COR-L47 (cell line): ENCODE results near the gene FBXO11.

Source experiments
- DNase-seq: peaks from one replicate; lab custom pipeline; 2025; lab: John Stamatoyannopoulos, UW

FBXO11 gene

DNA sequence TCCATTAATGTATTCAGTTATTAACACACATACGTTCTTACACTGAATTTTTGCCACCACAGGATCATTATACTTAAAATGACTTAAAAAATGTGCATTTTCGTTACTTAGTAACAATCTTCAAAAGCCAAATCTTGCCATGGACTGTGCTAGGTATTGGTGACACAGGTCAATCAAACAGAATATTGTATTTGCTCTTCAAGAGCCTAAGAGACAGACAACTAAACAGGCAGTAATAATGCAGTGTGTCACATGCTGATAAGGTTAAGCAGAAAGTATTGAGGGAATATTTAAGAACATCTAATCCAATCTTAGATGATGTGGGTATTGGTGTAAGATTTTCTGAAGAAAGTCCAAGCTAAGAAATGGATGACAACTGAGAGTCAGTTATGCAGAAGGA, 56.9 kb downstream of the FBXO11 start:
- DNase-seq: no peak

DNA sequence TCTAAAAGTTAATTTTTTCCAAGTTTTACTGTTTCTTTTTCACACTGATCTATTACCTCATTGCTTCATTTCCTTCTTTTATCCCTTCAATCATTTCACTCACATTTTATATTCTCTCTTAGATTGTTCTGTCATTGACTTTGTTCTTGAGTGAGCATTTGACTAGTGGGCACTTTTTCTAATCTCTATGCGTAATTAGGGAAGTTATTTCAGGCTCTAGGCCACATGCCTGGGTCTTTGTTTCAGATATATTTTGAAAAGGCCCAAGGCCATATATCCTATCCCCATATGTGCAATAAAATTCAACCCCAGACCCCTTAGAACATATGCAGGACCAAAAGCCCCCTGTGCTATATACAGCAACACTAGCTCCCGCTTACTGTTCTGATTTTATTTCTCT, 62.1 kb downstream of the FBXO11 start:
- DNase-seq: no peak

DNA sequence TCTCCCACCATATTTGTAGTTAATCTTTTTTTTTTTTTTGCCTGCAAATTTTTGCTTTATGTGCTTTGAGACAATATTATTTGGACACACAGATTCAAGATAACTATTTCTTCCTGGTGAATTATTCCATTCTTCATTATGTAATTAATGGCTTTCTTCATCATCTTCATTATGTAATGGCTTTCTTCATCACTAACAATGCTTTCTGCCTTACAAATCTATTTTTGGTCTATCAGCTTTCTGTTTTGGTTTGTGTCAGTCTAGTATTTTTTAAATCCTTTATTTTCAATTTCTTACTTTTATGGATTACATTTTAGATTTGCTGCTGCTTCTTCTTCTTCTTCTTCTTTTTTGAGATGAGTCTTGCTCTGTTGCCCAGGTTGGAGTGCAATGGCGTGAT, 62.9 kb downstream of the FBXO11 start:
- no peak for DNase-seq

DNA sequence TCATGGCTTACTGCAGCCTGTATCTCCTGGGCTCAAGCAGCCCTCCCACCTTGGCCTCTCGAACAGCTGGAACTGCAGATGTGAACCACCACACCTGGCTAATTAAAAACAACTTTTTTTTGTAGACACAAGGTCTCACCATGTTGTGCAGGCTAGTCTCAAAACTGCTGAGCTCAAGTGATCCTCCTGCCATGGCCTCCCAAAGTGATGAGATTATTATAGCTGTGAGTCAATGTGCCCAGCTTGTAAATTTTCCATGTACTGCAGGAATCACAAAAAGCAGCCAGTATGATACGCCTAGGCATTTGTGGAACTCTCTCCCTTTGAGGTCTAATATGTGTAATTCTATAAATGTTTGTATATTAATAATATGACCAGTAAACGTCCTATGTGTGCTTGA, 63.5 kb downstream of the FBXO11 start:
- DNase-seq: no peak

DNA sequence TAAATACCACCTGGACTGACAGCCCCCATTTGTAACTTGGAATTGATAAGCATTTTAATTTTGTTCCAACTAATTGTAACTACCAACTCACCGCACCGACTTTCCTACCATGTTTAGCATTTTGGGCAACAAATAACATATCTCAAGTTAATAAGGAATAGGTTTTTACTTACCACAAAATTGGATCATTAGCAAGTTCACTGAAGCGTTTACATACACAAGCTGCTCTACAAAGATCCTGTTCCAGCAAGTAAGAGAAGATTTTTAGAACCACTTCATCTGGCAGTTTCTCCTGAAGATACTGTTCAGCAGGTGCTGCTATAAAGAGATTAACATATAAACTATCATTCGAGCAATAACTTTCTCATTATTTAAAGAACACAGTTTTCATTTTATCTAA, 67.6 kb downstream of the FBXO11 start:
- DNase-seq: no peak

DNA sequence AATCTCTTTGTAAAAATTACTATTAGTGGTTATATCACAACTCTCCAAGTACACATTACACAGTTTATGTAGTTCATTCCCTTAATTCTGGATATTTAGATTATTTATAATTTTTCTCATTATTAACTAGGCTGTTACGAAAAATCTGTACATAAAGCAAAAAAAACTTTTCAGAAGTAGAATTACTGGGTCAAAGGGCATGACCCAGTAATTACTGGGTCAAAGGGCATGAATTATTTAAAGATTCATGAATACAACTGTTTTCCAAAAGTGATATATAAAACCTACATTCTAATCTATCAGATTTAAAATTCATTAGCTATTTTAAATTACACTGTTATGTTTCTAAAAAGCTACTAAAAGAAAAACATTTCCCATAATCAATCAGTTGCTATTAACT, 68.0 kb downstream of the FBXO11 start:
- no peak for DNase-seq

DNA sequence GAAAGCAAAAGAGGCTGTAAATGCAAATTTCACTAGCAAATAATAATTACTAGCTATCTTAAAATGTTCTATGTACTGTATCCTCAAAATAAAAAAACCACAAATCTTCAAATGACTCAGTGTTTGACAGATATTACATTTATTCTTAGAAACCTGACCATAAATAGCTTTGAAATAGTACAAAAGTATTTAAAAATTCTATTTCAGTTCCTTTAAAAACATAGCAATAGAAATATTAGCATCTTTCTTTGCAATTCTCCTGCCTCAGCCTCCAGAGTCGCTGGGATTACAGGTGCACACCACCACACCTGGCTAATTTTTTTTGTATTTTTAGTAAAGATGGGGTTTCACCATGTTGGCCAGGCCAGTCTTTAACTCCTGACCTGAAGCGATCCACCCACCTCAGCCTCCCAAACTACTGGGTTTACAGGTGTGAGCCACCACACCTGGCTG, 72.8 kb downstream of the FBXO11 start:
- no peak for DNase-seq

DNA sequence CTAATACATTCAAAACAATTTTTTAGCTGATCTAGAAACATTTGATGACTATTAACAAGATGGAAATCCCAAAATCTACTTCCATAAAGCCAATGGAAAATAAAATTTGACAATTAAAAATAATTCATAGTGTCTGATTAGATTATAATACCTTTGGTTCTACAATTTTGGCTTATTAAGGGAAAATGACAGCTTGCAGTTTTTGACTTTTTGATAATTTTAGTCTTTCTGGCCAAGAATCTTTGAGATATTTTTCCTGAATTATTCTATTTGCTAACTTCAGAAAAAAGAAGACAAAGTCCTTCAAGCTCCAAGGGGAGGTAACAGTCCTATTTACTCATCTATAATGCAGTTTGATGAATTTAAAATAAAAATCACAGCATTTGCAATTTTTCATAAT, 83.8 kb downstream of the FBXO11 start:
- no peak for DNase-seq

DNA sequence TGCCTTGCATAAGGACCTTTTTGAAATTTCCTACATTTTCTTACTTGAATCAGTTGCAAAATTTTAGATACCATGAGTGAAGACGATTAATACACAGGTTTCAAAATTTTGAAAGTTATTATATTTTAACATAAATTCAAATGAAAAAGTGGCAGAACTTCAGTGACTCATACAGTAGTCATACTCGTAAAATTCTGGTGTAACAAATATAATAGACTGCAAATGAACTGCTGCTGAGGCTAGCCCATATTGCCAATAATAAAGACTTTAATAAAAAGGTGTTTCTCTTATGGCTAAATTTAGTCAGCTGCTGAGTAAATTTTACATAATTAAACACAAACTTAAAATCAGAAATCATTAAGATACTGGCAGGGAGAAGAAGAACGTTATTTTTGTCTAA, 86.5 kb downstream of the FBXO11 start:
- DNase-seq: no peak

DNA sequence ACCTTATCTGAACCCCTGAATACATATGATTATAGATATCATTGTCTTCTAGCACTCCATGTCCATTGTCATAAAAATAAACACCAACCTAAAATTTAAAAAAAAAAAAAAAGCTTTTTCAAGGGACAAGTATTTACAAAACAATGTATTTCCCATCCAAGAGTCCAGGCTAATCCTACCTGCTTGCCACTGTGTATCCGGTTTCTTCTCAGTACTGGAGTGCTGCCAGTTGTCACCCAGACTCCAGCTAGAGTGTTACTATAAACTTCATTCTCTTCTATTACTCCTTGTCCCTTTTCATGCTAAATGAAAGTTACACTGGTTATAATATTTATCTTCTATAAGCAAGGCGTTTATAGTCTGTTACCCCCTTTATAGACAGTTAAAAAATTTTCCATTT, 87.5 kb downstream of the FBXO11 start:
- DNase-seq: no peak

DNA sequence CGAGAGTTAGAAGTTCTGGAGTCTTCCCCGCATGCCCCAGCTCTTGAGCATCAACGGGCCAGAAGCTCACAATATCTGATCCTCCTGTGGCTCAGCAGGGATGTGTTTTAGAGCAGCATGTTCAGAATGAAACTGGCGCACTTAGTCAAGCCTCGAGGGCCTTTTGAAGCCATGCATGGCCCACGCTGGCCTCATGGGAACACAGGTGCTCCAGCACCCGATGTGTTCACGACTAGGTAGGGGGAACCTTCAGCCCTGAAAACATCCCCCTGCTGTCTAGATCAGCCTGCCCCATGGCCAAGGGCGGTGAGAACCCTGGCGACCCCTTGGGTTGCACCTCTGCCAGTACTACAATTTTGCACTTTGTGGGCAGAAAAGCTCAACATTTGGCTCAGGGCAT, 90.5 kb downstream of the FBXO11 start:
- no peak for DNase-seq

DNA sequence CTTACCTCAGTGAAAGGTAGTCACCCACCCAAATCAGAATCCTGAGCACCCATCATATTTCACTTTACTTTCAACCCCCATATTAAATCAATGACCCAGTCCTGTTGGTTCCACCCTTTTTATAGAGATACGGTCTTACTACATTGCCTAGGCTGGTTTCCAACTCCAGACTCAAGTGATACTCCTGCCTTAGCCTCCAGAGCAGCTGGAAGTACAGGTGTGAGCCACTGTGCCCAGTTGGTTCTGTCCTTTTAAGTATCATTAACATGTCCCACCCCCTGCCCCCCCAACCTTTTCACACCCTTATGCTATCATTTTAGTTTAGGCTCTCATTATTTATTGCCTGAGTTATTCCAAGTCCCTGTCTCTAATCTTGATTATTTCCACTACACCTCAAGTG, 94.6 kb downstream of the FBXO11 start:
- DNase-seq: no peak

DNA sequence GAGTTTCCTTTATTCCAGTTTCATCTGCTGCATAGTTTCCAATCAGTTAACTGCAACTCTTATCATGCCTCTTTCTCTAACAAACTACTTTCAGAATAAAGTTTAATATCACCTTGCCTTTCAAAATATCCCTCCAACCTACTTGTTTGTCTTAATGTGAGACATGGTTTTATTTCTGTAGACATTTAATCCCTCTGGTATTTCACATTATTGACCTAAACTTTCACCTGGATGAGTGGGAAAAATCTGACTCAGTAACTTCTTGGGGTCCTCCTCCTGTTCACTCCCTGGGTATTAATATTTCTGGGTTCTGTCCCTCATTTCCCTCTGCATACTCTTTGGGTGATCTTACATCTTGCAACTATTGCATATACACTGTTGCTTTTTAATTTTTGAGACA, 95.4 kb downstream of the FBXO11 start:
- DNase-seq: no peak

DNA sequence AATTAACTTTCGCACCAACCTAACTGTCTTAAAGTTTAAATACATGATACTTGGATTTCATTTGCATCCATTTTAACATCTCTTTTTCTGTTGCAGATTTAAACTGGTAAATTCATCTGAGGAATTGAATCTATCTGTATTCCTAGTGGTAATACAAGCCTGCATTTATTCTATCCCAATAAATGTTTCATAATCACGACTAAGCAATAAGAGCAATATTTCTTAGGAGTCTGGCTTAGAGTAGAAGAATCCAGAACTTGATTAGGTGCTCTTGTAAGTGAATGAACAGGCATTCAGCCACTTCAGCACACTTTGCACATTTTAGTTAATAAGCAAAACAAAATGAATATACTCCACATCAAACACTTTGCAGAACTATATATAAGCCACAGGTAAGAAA, 96.4 kb downstream of the FBXO11 start:
- no peak for DNase-seq

DNA sequence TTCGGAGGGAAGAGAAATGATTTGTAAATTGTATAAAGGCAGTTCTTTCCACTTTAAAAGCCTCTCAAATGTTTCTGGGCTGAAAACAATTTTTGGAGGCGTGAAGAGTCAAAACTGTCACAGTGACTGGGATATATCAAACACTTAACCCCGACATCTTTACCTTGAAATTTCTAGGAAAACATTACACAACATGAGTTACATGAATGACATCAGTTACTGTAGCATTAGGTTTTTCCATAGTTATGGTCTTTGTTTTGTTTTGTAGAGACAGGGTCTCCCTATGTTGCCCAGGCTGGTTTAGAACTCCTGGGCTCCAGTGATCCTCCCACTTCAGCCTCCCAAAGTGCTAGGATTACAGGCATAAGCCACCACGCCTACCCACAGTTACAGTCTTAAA, 97.7 kb downstream of the FBXO11 start:
- DNase-seq: no peak

DNA sequence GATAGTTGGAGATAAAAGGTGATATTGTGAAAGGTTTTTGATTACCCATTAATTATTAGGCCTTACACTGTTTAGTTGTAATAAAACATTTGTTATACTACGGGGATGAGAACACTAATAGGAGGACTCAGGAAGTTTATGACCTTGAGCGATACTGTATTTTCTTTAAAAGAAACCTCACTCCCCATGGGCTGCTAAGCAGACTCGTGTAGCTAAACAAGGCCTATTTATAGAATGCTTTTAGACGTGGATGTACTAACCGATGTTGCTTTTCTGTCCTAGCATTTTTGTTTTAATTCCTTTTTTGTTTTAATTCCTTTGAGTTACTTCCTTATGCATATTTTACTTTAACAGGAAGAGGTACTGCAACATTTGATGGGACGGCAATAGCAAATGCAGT, 100.4 kb downstream of the FBXO11 start:
- DNase-seq: no peak

DNA sequence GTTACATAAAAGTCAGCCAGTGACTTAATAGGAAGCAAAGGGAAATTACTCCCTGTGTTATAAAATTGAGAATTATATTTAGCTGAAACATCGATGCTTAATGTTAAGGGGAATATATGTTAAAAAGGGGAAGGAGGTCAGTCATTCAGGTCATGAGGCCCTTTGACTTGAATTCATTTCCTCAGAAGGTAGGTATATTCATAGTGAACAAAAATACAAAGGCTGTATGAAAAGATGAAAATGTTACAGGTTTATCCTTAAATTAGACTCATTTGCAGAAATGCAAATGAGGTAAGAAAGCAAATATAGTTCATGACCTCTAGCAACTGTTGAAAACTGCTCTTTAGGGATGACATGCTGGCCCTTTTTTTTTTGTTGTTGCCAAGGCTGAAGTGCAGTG, 102.5 kb downstream of the FBXO11 start:
- DNase-seq: no peak

DNA sequence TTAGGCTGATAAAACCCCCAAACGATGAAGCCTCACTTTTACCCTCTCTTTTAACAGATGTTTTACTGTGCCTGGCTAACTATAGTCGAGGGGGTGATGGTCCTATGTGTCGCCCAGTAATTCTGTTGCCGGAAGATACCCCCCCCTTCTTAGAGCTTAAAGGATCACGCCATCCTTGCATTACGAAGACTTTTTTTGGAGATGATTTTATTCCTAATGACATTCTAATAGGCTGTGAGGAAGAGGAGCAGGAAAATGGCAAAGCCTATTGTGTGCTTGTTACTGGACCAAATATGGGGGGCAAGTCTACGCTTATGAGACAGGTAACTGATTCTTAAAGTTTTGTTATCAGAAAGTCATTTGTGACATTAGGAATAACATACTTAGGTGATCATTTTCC, 102.9 kb downstream of the FBXO11 start:
- no peak for DNase-seq

DNA sequence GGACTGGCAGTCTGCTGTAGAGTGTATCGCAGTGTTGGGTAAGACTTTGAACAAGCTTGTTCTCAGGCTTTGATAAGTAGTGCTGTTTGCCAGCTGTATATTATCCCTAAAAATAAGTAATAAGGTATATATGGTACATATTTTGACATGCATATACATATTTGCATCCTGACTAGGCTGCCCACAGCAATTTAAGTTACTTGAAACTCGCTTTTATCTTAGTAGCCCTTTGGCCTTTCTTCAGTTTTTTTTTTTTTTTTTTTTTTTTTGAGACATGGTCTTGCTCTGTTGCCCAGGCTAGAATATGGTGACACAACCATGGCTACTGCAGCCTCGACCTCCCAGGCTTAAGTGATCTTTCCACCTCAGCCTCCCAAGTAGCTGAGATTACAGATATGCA, 105.2 kb downstream of the FBXO11 start:
- no peak for DNase-seq

DNA sequence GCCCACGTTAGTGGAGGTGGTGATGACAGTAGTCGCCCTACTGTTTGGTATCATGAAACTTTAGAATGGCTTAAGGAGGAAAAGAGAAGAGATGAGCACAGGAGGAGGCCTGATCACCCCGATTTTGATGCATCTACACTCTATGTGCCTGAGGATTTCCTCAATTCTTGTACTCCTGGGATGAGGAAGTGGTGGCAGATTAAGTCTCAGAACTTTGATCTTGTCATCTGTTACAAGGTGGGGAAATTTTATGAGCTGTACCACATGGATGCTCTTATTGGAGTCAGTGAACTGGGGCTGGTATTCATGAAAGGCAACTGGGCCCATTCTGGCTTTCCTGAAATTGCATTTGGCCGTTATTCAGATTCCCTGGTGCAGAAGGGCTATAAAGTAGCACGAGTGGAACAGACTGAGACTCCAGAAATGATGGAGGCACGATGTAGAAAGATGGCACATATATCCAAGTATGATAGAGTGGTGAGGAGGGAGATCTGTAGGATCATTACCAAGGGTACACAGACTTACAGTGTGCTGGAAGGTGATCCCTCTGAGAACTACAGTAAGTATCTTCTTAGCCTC, 107.2 kb downstream of the FBXO11 start:
- no peak for DNase-seq

DNA sequence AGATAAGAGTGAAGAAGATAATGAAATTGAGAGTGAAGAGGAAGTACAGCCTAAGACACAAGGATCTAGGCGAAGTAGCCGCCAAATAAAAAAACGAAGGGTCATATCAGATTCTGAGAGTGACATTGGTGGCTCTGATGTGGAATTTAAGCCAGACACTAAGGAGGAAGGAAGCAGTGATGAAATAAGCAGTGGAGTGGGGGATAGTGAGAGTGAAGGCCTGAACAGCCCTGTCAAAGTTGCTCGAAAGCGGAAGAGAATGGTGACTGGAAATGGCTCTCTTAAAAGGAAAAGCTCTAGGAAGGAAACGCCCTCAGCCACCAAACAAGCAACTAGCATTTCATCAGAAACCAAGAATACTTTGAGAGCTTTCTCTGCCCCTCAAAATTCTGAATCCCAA, 107.7 kb downstream of the FBXO11 start:
- no peak for DNase-seq

DNA sequence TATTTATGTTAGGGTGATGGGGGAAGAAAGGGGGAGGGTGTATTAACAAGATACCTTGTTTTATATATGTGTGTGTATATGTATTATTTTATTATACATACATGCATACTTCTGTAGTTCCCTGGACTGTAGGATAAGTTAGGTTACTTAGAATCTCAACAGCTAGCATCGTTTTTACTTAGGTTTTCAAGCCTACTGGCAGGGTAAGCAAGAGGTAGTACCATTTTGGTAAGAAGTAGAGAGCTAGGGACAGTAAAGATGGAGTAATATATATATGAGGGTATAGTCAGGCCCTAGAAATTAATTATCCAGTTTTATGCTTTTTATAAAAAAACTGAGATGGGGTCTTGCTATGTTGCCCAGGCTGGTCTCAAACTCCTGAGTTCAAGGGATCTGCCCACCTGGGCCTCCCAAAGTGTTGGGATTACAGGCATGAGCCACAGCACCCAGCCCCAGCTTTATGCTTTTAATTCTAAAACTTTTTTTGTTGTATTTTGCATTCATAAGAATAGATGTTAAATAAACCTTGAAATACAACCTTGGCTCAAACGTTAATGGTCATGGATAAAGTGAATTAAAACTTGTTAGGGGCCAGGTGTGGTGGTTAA, 110.1 kb downstream of the FBXO11 start:
- DNase-seq: no peak

DNA sequence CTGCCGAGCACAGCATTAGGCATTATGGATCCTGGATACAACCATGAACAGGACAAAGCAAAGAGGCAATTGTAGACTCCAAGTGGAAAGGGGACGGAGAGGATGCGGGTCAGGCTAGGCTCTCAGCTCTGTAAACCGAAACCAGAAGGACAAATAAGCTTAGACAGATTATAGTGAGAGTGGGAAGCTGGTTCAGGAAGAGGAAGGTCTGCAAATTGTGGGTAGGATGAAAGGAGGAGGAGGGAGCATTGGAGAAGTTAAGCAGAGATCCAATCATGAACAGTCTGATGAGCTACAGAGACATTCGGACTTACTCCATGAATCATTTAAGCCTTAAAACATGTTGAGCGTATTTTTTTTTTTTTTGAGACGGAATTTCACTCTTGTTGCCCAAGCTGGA, 120.3 kb downstream of the FBXO11 start:
- DNase-seq: no peak

DNA sequence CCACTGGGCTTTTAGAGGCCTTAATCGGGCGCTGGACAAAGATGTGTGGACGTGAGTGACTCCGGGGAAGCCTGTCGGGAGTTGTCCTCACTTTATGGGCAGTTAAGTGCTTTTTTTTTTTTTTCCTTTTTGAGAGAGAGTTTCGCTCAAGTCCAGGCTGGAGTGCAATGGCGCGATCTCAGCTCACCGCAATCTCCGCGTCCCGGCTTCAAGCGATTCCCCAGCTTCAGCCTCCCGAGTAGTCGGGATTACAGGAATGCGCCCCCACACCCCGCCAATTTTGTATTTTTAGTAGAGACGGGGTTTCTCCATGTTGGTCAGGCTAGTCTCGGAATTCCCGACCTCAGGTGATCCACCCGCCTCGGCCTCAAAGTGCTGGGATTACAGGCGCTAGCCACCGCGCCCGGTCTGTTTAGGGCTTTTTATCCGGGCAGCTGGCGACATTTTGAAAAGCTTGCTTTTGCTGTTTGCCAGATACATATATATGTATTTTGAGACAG, 121.9 kb downstream of the FBXO11 start:
- DNase-seq: no peak
